KOPT-K1 (cell line): ENCODE results near the gene LCK.

Experiments used
- H3K27ac ChIP-seq: fragments of 200-600 bp; sonication (generic); 2 replicates; pipeline ENCODE4 v1.5.1; 2016; ENCODE audit warnings: antibody characterized with exemption, mild to moderate bottlenecking, low read depth, low read length; ENCODE audit not compliant: poor library complexity, severe bottlenecking
- H3K36me3 ChIP-seq: fragments of 200-600 bp; sonication (generic); 2 replicates; pipeline ENCODE4 v1.5.1; 2017; ENCODE audit warnings: antibody characterized with exemption, mild to moderate bottlenecking, low read length, moderate library complexity; ENCODE audit not compliant: insufficient read depth
- H3K9me3 ChIP-seq: fragments of 200-600 bp; sonication (generic); 2 replicates; pipeline ENCODE4 v1.5.1; 2017; ENCODE audit warnings: antibody characterized with exemption, low read length, mild to moderate bottlenecking; ENCODE audit not compliant: insufficient read depth, poor library complexity, severe bottlenecking

Gene LCK

DNA sequence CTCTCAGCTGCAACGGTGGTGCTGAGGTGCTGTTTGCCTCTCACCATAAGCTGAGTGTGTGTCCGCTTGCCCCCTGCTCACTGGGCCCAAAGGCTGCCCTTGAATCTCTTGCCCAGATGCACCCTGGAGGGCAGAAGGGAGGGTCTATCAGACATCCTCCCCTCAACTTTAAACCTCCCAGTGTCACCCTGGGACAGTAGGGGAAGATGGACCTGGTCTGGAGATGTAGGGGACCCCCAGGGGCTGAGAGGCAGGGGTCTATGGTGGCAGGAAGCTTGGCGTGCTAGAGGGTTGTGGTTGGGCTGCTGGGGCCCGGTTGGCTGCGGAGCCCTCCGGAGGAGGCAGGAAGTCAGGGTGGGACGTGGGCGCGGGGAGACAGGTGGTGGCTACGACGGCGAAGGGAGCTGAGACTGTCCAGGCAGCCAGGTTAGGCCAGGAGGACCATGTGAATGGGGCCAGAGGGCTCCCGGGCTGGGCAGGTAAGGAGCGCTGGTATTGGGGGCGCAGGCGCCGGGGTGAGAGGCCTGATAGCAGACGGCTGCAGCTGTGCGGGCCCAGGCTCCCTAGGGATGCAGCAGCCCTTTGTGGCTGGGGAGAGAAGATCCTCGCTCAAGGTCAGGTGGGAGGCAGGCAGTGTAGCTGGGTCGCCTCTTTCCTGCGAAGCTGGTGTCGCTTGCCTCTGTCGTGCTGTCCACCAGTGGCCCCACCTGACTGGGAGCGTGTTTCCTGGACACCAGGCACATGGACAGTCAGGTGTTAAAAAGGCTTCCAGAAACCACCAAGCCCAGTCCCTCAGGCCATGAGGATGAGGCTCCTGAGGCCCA, at the start of gene LCK:
Gene LCK (plus strand): TSS at position 373 of the 824 bp plus-strand sequence. CDS start 23,065 bp downstream, outside the sequence.
- Histone ChIP-seq H3K27ac (peak within 1 kb of the TSS; percentile 94), H3K9me3 (no peaks in the 10 kb centered on the region), H3K36me3 (no peaks in the 10 kb centered on the region)

DNA sequence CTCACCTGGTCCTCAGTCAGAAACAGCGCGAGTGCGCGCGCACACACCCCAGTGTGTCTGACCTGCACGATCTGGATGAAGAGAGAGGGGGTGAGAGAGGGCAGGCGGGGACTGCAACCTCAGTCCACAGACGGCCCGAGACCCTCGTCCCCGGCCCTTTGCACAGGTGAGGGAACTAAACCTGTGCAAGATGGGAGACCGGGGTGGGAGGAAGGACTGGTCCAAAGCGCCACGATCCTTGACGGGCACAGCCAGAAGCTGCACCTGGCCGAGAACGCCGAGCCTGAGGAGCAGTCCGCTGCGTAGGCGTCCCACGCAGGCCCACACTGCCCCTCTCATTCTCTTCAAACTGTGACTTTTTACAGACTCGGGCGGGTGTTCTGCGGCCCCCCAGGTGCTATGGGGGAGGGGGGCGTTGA, 46.1 kb upstream of the LCK start:
- no peaks in the 10 kb centered on the region for H3K9me3 ChIP-seq

DNA sequence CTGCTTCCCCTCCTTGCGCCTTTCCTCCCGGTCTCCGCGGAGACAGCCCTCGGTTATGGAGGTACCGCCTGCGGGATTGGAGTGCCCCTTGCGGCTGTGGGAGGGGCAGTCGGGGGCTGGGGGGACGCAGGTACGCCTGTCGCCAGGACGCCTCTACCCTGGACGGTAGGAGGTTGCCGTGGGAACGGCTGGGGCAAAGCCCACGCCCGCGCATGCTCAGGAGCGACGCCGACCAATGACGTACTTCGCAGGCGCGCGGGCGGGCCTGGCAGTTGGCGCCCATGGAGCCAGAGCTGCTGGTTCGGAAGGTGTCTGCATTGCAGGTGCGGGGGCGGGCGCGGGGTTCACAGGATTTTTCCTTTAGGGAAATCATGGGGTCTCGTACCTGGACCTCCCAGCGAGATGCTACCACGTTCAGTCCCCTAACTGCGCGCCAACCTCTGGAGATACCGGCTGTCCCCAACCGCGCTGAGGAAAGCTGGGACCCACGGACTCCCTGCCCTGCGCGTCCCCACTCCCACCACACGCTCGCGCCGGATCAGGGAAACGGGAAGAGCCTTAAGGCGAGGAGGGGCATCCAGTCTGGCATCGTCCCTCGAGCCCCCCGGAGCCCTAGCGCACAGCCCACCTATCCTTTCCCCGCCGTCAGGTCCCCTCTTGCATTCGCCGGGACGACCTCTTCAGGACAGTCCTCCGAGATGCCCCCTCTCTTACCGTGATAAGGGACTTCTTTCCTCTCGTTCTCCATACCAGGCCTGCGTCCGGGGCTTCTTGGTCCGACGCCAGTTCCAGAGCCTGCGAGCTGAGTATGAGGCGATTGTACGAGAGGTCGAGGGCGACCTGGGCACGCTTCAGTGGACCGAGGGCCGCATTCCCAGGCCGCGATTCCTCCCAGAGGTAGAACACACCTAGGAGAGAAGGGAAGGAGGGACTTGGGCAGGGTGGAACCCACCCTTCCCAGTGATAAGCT, 45.4 kb upstream of the LCK start, which contains the start of gene IQCC:
Gene IQCC (plus strand): TSS at position 271 of the 970 bp plus-strand sequence. CDS start 11 bp downstream, at position 282.
- H3K27ac ChIP-seq = peak within 1 kb of the TSS; percentile 73
- H3K36me3 ChIP-seq = peaks cover 12% of the 10 kb centered on the region
- no peaks in the 10 kb centered on the region for H3K9me3 ChIP-seq

More for the DNA sequence above, 46.1 kb upstream of the LCK start:
- Histone ChIP-seq H3K27ac (peak overlapping the region; percentile 73), H3K36me3 (peaks cover 12% of the 10 kb centered on the region)

DNA sequence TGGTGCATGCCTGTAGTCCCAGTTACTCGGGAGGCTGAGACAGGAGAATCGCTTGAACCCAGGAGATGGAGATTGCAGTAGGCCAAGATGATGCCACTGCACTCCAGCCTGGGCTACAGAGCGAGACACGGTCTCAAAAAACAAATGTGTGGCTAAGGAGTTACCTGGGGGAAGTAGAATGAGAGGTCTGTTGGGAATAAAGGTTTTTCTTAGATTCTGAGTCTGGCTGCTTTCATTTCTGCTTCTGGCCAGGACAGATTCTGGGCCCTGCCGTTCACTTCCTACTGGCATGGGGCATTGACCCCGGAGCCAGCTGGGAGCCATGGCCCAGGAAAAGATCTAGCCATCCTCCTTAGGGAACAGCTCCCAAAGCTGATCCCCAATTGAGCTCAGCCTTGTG, 42.6 kb upstream of the LCK start:
- Histone ChIP-seq H3K9me3 (no peaks in the 10 kb centered on the region), H3K27ac (no peak overlapping the region), H3K36me3 (peaks cover 12% of the 10 kb centered on the region)

DNA sequence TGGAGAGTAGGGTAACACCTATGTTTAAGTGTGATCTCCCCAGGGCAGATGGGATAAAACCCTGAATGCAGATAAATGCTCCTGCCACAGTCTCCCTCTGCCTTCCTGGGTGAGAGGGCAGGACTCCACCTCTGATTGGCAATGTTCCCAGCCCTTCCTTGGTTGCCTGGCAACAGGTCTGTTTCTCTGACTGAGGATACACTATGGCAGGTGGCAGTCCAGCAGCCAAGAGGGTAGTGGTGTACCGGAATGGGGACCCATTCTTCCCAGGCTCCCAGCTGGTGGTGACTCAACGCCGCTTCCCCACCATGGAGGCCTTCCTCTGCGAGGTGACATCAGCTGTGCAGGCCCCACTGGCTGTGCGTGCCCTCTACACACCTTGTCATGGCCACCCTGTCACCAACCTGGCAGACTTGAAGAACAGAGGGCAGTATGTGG, 42.2 kb upstream of the LCK start, which contains the start of gene DCDC2B:
Gene DCDC2B (plus strand): TSS at position 199 of the 438 bp plus-strand sequence. CDS start 5 bp downstream, at position 204.
- Histone ChIP-seq H3K9me3 (no peaks in the 10 kb centered on the region), H3K27ac (no peak within 1 kb of the TSS), H3K36me3 (peaks cover 12% of the 10 kb centered on the region)

DNA sequence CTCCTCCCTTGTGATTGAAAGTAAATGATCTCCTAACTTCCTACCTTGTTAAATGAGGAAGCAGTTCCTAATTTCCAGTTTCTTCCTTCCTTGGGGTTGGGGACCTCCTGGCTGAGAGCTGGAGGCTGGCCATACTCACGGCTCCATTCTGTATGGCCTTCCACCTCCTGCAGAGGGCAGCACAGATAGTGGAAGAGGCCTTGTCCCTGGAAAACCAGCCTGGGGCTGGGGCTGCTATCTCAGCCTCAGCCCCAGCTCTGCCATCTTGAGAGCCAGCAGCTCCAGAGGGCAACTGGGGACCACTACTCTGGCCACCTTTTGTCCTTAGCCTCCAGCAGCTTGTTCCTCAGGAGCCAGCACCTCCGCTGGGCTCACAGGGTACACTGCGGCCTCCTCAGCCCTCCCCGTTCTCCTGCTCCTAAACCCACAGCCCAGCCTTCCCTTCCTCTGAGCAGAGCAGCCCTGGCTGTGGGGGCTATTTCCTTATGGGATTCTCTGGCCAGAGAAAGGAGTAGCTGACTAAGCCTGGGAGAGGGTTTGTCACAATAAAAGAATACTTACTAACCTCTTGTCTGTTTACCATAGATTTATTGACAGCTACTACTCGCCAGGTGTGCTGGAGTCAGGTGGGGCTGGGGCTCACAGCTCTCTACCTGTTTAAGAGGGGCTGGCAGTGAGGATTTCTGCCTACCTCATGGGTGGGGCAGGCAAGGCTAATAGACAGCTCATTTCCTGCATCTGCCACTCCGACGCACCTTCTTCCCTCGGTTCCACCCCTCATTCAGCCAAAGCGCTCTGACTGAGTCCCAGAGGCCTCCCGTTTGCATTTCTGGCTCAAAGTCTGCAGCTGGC, 35.2 kb upstream of the LCK start:
- H3K27ac ChIP-seq = peak overlapping the region; percentile 23
- H3K9me3 ChIP-seq = no peaks in the 10 kb centered on the region
- H3K36me3 ChIP-seq = peaks cover 9% of the 10 kb centered on the region; the same call in 1 of the 2 replicates

DNA sequence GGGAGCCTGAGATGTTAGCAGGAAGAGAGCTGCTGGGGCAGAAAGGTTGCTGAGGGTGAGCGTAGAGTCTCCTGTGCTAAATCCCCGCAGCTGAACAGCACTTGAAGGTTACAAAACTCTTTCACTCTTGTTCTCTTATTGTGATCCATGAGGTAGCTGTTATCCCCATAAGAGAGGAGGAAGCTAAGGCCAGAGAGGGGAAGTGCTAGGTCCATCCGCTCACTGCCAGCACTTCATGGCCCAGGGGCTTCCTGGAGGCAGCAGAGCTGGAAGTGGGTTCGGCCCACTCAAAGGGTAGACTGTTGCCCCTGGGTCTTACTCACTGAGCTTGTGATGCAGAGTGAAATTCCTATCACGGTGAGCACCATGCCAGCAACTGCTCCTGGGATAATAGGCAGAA, 34.5 kb upstream of the LCK start:
- Histone ChIP-seq H3K9me3 (no peaks in the 10 kb centered on the region), H3K36me3 (peaks cover 9% of the 10 kb centered on the region; the same call in 1 of the 2 replicates), H3K27ac (no peak overlapping the region)

DNA sequence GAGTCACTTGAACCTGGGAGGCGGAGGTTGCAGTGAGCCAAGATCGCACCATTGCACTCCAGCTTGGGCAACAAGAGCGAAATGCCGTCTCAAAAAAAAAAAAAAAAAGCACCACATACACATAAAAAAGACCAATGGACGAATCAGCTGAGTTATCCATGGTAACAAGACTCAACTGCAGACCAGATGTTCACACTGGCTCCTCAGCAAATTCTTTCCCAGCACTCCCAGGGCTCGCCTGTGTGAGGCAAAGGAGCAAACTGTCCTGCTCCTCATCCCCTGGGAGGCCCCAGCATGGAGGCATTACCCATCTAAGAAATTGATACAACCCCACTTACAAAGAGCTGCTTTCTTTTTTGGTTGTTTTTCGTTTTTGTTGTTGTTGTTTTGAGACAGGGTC, 32.0 kb upstream of the LCK start:
- peaks cover 15% of the 10 kb centered on the region for H3K36me3 ChIP-seq
- H3K9me3 ChIP-seq = no peaks in the 10 kb centered on the region
- H3K27ac ChIP-seq = no peak overlapping the region

DNA sequence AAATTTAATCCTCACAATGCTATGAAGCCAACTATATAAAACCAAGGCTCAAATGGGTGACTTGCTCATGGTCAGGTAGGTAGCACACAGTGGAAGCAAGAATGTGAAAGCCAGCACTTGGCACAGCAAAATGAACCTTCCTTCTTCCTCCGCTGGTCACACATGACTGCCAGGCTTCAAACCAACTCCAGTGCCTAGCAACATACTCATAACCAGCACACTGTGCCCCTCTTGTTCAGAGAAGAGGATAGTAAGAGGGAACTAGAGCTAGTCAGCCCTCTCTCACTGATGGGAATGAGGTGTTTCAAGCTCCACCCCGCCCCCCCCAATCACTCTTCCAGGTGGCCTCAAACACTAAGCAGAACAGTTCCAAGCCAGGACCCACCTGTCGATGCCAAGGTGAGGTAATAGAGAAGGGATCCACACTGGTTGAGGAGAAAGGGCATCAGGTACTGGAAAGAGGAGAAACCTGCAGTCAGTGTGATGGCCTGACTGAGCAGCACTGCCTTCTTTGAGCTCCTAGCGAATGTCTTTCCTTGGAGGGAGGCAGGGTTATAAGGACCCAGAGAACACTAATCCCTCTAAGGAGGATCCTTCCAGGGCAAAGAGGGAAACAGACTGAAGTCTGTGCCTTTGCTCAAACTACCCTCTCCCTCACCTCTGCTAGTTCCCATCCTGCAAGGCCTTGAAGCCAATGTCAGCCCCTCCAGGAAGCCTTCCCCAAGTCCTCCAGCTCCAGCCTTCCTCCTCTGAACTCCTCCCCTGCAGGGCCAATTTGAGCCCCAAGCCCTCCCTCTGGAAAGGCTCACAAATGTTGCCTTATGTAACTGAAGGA, 30.1 kb upstream of the LCK start:
- Histone ChIP-seq H3K9me3 (no peaks in the 10 kb centered on the region), H3K36me3 (peaks cover 26% of the 10 kb centered on the region), H3K27ac (peak overlapping the region; percentile 86)

DNA sequence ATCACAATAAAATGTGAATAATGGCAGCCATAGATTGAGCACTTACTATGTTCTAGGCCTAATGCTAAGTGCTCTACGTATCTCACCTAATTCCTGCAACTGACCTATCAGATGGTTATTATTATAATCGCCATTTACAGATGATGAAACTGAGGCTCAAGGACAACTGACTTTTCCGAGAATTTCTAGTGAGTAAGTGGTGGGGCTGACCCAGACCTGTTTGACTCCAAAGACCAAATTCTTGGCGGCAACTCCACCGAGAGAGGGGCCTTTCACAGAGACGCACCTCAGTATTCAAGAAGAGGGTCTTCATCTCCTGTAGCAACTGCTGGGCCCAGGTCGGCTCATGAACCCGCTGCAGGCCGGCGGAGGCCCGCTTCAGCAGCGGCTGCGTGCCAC, 29.5 kb upstream of the LCK start:
- no peaks in the 10 kb centered on the region for H3K9me3 ChIP-seq
- peaks cover 32% of the 10 kb centered on the region for H3K36me3 ChIP-seq
- peak overlapping the region; percentile 86 for H3K27ac ChIP-seq

DNA sequence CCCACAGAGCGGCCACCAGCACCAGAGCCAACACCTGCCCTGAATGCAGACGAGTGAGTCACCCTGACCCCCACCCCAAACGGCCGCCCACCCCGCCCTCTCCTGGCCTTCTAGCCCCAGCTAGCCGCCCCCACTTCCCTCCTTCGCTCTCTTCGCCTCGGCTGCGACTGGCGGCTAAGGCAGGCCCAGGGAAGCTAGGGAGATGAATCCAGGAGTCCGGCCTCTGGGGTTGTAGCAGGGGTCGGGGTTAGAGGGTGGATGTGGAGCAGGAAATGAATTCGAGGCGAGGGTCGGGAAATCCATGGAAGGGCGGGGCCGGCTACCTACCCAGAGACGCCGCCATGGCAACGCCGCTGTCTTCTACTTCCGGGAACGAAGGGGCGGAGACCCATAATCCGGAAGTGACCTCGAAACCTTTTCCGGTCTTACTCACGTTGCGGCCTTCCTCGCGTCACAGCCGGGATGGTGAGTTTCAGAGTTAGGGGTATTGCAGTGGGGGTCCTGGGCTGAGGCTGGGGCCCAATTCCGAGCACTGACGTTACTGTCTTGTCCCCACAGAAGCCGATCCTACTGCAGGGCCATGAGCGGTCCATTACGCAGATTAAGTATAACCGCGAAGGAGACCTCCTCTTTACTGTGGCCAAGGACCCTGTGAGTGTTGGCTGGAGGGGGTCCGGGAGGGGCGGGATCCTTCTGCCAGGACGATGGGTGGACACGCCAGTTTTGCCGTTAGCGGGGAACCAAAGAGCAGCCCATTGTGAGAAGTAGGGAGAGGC, 28.9 kb upstream of the LCK start, which contains the start of the genes EIF3I and TMEM234:
Gene EIF3I (plus strand): TSS at position 428 of the 776 bp plus-strand sequence. CDS start 35 bp downstream, at position 463.
Gene TMEM234 (minus strand): TSS at position 374 of the 776 bp plus-strand sequence. CDS start 31 bp downstream, at position 343.
- Histone ChIP-seq H3K36me3 (peaks cover 38% of the 10 kb centered on the region), H3K9me3 (no peaks in the 10 kb centered on the region), H3K27ac (peak within 1 kb of the TSS; percentile 86)

DNA sequence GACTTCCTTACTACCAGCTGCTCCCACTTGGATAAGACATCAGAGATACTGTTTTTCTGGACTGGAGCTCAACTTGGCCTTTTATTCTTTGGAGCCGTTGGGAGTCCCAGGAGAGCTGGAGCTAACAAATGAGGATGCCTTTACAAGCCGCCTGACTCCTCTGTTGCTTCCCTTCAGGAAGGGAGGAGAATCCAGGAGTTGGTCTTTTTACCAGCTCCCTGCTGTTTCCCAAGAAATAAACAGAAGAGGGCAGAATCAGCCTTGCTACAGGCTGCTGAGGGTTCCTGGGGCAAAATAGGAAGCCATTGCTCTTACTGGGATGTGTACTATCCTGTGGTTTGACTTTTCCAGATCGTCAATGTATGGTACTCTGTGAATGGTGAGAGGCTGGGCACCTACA, 27.4 kb upstream of the LCK start:
- peak overlapping the region; percentile 3 for H3K27ac ChIP-seq

DNA sequence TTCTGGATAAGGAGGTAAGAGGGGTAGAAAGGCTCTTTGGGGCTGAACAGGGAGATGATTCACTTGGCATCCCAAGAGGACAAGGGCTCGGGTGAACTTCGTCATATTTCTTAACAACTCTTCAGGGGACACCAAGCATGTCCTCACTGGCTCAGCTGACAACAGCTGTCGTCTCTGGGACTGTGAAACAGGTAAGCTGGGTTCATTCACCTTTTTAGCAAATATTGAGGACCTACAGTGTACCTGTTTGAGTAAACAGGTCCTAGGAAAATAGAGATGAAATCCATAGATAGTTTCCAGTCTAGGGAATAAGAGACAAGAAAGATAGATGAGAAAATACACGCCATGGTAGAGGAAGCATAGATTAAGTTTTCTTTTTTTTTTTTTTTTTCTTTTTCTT, 26.8 kb upstream of the LCK start:
- Histone ChIP-seq H3K36me3 (peaks cover 59% of the 10 kb centered on the region), H3K27ac (no peak overlapping the region), H3K9me3 (no peaks in the 10 kb centered on the region)

More for the DNA sequence above, 27.4 kb upstream of the LCK start:
- peaks cover 53% of the 10 kb centered on the region for H3K36me3 ChIP-seq
- H3K9me3 ChIP-seq = no peaks in the 10 kb centered on the region
